ENCODE data around the gene IGFL3. TPM values are rescaled to one million over a fixed set of nuclear protein-coding genes. Genes with fewer than 3 reads are reported as not detected.

Gene IGFL3
- total and polyA plus RNA-seq, 3 experiments from 2014 or later: not detected

GRCh38 chr19:46147791-46148288 is 23.4 kb upstream of the IGFL3 start, which contains the start of gene IGFL2:
TSS of gene IGFL2 (plus strand) at chr19:46148238. CDS start at chr19:46148279, 41 bp downstream.
- Mint-ChIP-seq H3K27ac (no peak within 1 kb of the TSS), H3K4me1 (no peaks in the 10 kb centered on the region), H3K4me3 (no peak within 1 kb of the TSS), H3K36me3 (no peaks in the 10 kb centered on the region), H3K9me3 (no peaks in the 10 kb centered on the region), H3K27me3 (peaks cover 25 to 58% of the 10 kb centered on the region in 2 donors)
- POLR2A ChIA-PET: no interaction called here
- H3K4me3 ChIP-seq (ENCODE audit: low read length): no peak within 1 kb of the TSS
- CTCF ChIA-PET: no interaction called here
- peaks cover under 1% of the 10 kb centered on the region for H3K27me3 ChIP-seq (ENCODE audit: insufficient read depth, low read length, poor library complexity, severe bottlenecking)
- no peaks in the 10 kb centered on the region for H3K9me3 ChIP-seq (ENCODE audit: low read length)
- H3K4me1 ChIP-seq (ENCODE audit: insufficient read depth, low read length): no peaks in the 10 kb centered on the region
- no peak within 1 kb of the TSS for H3K27ac ChIP-seq (ENCODE audit: low read depth, low read length)
- no peaks in the 10 kb centered on the region for H3K36me3 ChIP-seq (ENCODE audit: insufficient read depth, low read length)
- DNase-seq: no peak

GRCh38 chr19:46147166-46147740 is 22.8 kb upstream of the IGFL3 start:
- no peaks in the 10 kb centered on the region for H3K9me3 ChIP-seq (ENCODE audit: low read length)
- DNase-seq: no peak
- H3K4me3 Mint-ChIP-seq: no peak overlapping the region
- H3K36me3 ChIP-seq (ENCODE audit: insufficient read depth, low read length): no peaks in the 10 kb centered on the region
- no peaks in the 10 kb centered on the region for H3K4me1 ChIP-seq (ENCODE audit: insufficient read depth, low read length)
- no peak overlapping the region for H3K4me3 ChIP-seq (ENCODE audit: low read length)
- ChIA-PET POLR2A (no interaction called here), CTCF (no interaction called here)
- no peaks in the 10 kb centered on the region for H3K36me3 Mint-ChIP-seq
- H3K4me1 Mint-ChIP-seq: no peaks in the 10 kb centered on the region
- peaks cover 25 to 53% of the 10 kb centered on the region in 2 donors for H3K27me3 Mint-ChIP-seq
- H3K27me3 ChIP-seq (ENCODE audit: insufficient read depth, low read length, poor library complexity, severe bottlenecking): no peaks in the 10 kb centered on the region
- H3K27ac ChIP-seq (ENCODE audit: low read depth, low read length): no peak overlapping the region
- no peak overlapping the region for H3K27ac Mint-ChIP-seq
- no peaks in the 10 kb centered on the region for H3K9me3 Mint-ChIP-seq

- POLR2A ChIA-PET: no interaction called here
- Histone ChIP-seq H3K4me3 (ENCODE audit: low read length) (no peak overlapping the region), H3K4me1 (ENCODE audit: insufficient read depth, low read length) (no peaks in the 10 kb centered on the region), H3K27ac (ENCODE audit: low read depth, low read length) (no peak overlapping the region), H3K36me3 (ENCODE audit: insufficient read depth, low read length) (no peaks in the 10 kb centered on the region), H3K27me3 (ENCODE audit: insufficient read depth, low read length, poor library complexity, severe bottlenecking) (no peaks in the 10 kb centered on the region), H3K9me3 (ENCODE audit: low read length) (no peaks in the 10 kb centered on the region)
- no peaks in the 10 kb centered on the region for H3K9me3 Mint-ChIP-seq
- CTCF ChIA-PET: no interaction called here
- peaks cover 17 to 49% of the 10 kb centered on the region in 2 donors for H3K27me3 Mint-ChIP-seq
- DNase-seq: no peak
- no peaks in the 10 kb centered on the region for H3K36me3 Mint-ChIP-seq
- no peak overlapping the region for H3K4me3 Mint-ChIP-seq
- no peaks in the 10 kb centered on the region for H3K4me1 Mint-ChIP-seq
- H3K27ac Mint-ChIP-seq: no peak overlapping the region
Measured at GRCh38 chr19:46144756-46145155, 20.3 kb upstream of the IGFL3 start.

GRCh38 chr19:46142294-46142693 is 17.8 kb upstream of the IGFL3 start:
- Mint-ChIP-seq H3K36me3 (no peaks in the 10 kb centered on the region), H3K9me3 (no peaks in the 10 kb centered on the region), H3K27me3 (peaks cover 13 to 55% of the 10 kb centered on the region in 2 donors), H3K27ac (no peak overlapping the region), H3K4me1 (no peaks in the 10 kb centered on the region), H3K4me3 (no peak overlapping the region)
- CTCF ChIA-PET: no interaction called here
- no peaks in the 10 kb centered on the region for H3K27me3 ChIP-seq (ENCODE audit: insufficient read depth, low read length, poor library complexity, severe bottlenecking)
- no peak for DNase-seq
- no peak overlapping the region for H3K27ac ChIP-seq (ENCODE audit: low read depth, low read length)
- H3K36me3 ChIP-seq (ENCODE audit: insufficient read depth, low read length): no peaks in the 10 kb centered on the region
- no peaks in the 10 kb centered on the region for H3K4me1 ChIP-seq (ENCODE audit: insufficient read depth, low read length)
- H3K4me3 ChIP-seq (ENCODE audit: low read length): no peak overlapping the region
- POLR2A ChIA-PET: no interaction called here
- H3K9me3 ChIP-seq (ENCODE audit: low read length): no peaks in the 10 kb centered on the region

GRCh38 chr19:46141421-46141820 is 16.9 kb upstream of the IGFL3 start:
- Histone ChIP-seq H3K4me1 (ENCODE audit: insufficient read depth, low read length) (no peaks in the 10 kb centered on the region), H3K27me3 (ENCODE audit: insufficient read depth, low read length, poor library complexity, severe bottlenecking) (no peaks in the 10 kb centered on the region), H3K4me3 (ENCODE audit: low read length) (no peak overlapping the region), H3K36me3 (ENCODE audit: insufficient read depth, low read length) (no peaks in the 10 kb centered on the region), H3K9me3 (ENCODE audit: low read length) (no peaks in the 10 kb centered on the region), H3K27ac (ENCODE audit: low read depth, low read length) (no peak overlapping the region)
- H3K4me3 Mint-ChIP-seq: no peak overlapping the region
- no peaks in the 10 kb centered on the region for H3K4me1 Mint-ChIP-seq
- POLR2A ChIA-PET: no interaction called here
- no peaks in the 10 kb centered on the region for H3K9me3 Mint-ChIP-seq
- H3K27me3 Mint-ChIP-seq: peaks cover 10 to 56% of the 10 kb centered on the region in 2 donors
- no peak overlapping the region for H3K27ac Mint-ChIP-seq
- no peaks in the 10 kb centered on the region for H3K36me3 Mint-ChIP-seq
- CTCF ChIA-PET: no interaction called here
- no peak for DNase-seq

GRCh38 chr19:46137915-46138473 is 13.5 kb upstream of the IGFL3 start:
- Mint-ChIP-seq H3K4me1 (no peaks in the 10 kb centered on the region), H3K27ac (no peak overlapping the region), H3K9me3 (no peaks in the 10 kb centered on the region), H3K27me3 (peaks cover 17 to 69% of the 10 kb centered on the region in 2 donors), H3K36me3 (no peaks in the 10 kb centered on the region), H3K4me3 (no peak overlapping the region)
- Histone ChIP-seq H3K27me3 (ENCODE audit: insufficient read depth, low read length, poor library complexity, severe bottlenecking) (no peaks in the 10 kb centered on the region), H3K4me1 (ENCODE audit: insufficient read depth, low read length) (no peaks in the 10 kb centered on the region), H3K4me3 (ENCODE audit: low read length) (no peak overlapping the region), H3K9me3 (ENCODE audit: low read length) (no peaks in the 10 kb centered on the region), H3K27ac (ENCODE audit: low read depth, low read length) (no peak overlapping the region), H3K36me3 (ENCODE audit: insufficient read depth, low read length) (no peaks in the 10 kb centered on the region)
- CTCF ChIA-PET: no interaction called here
- DNase-seq: no peak
- POLR2A ChIA-PET: no interaction called here

GRCh38 chr19:46134527-46134926 is 10.0 kb upstream of the IGFL3 start:
- ChIA-PET POLR2A (no interaction called here), CTCF (no interaction called here)
- Histone ChIP-seq H3K9me3 (ENCODE audit: low read length) (no peaks in the 10 kb centered on the region), H3K27ac (ENCODE audit: low read depth, low read length) (no peak overlapping the region), H3K4me3 (ENCODE audit: low read length) (no peak overlapping the region), H3K36me3 (ENCODE audit: insufficient read depth, low read length) (no peaks in the 10 kb centered on the region), H3K27me3 (ENCODE audit: insufficient read depth, low read length, poor library complexity, severe bottlenecking) (no peaks in the 10 kb centered on the region), H3K4me1 (ENCODE audit: insufficient read depth, low read length) (no peaks in the 10 kb centered on the region)
- H3K27me3 Mint-ChIP-seq: peaks cover 19 to 79% of the 10 kb centered on the region in 2 donors
- H3K9me3 Mint-ChIP-seq: no peaks in the 10 kb centered on the region
- no peaks in the 10 kb centered on the region for H3K36me3 Mint-ChIP-seq
- no peak overlapping the region for H3K27ac Mint-ChIP-seq
- H3K4me3 Mint-ChIP-seq: no peak overlapping the region
- H3K4me1 Mint-ChIP-seq: no peaks in the 10 kb centered on the region
- no peak for DNase-seq

GRCh38 chr19:46133777-46134241 is 9.3 kb upstream of the IGFL3 start:
- Histone ChIP-seq H3K27me3 (ENCODE audit: insufficient read depth, low read length, poor library complexity, severe bottlenecking) (no peaks in the 10 kb centered on the region), H3K4me1 (ENCODE audit: insufficient read depth, low read length) (no peaks in the 10 kb centered on the region), H3K4me3 (ENCODE audit: low read length) (no peak overlapping the region), H3K27ac (ENCODE audit: low read depth, low read length) (no peak overlapping the region), H3K9me3 (ENCODE audit: low read length) (no peaks in the 10 kb centered on the region), H3K36me3 (ENCODE audit: insufficient read depth, low read length) (no peaks in the 10 kb centered on the region)
- H3K4me3 Mint-ChIP-seq: no peak overlapping the region
- no peaks in the 10 kb centered on the region for H3K4me1 Mint-ChIP-seq
- no peak overlapping the region for H3K27ac Mint-ChIP-seq
- CTCF ChIA-PET: no interaction called here
- H3K27me3 Mint-ChIP-seq: peaks cover 21 to 82% of the 10 kb centered on the region in 2 donors
- H3K9me3 Mint-ChIP-seq: no peaks in the 10 kb centered on the region
- DNase-seq: no peak
- POLR2A ChIA-PET: no interaction called here
- no peaks in the 10 kb centered on the region for H3K36me3 Mint-ChIP-seq

Data from CD8-positive, alpha-beta memory T cell (primary cell).